Left renal pelvis (tissue), 4 donors: Measurements from ENCODE around the gene SETX. TPM values are rescaled to one million over a fixed set of nuclear protein-coding genes. Genes with fewer than 3 reads are reported as not detected.
A peak's percentile ranks its signal among the peaks of the same experiment; 100 is the strongest.
"Not testable (repeated sequence)": the region's sequence is repeated elsewhere in the genome, so short reads cannot be mapped to it uniquely, and the experiment has no call there.

Experiments
- DNase-seq, 4 donors: peaks; one replicate each; pipeline ENCODE4 v3.0.0-alpha.2; 2013; ENCODE audit warnings: low read depth in 4 of 4, low spot score in 3 of 4
- polyA plus RNA-seq, 4 donors: library from polyadenylated mRNA; unstranded; fragments of 120-200 nt; gene quantifications; one replicate each; pipeline ENCODE4 v1.2.1, GENCODE V29; 2013; ENCODE audit not compliant: insufficient read length in 4 of 4

Gene SETX
- polyA plus RNA-seq, 4 donors, result 43.5 to 57.8 (median 51.7) TPM

DNA sequence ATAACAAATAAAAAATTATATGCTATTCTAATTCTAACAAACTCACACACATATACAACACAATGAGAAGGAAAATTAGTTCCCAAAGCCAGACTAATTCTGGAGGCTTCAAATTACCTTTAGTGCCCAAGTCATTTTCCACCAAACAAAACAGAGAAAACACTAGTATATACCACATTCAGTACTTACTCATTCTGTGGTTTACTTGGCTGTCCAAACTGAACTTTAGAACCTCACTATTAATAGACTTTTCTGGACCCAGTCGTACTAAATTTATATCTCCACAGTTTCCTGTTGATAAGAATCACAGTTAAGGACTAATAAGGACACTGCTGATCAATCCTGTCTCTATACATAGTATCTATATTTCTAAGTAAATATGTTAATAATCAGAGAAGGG is 66.4 kb downstream of the SETX start:
- no peak for DNase-seq

DNA sequence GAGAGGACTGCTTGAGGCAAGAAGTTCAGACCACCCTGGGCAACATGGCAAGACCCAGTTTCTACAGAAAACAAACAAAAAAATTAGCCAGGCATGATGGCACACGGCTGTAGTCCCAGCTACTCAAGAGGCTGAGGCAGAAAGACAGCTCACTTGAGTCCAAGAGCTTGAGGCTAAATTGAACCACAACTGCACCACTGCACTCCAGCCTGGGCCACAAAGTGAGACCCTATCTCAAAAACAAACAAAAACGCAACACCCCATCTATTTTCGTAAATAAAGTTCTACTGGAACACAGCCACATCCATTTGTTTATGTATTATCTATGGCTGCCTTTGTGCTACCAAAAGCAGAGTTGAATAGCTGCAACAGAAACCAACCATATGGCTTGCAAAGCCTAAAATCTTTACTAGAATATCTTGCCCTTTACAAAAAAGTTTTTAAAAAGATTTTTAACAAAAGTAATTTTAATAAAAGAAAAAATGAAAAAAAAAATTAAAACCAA is 67.5 kb downstream of the SETX start:
- no peak for DNase-seq

DNA sequence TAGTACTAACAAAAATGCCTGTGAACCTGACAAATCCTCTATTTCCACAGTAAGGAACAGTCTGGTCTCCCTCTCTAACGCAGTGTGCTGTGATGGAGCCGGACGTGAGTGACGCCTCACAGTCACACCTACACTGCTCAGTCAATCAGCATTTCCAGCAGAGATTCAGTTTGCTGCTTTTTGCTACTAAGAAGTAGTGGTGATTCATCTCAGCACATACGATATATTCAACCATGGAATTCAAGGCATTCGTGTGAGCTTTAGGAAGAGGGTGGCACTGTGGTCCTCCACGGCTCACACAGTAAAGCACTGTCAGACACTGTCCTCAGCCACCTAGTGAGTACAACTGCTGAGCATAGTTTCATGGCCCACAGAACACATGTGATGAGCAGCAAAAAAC is 70.9 kb downstream of the SETX start:
- DNase-seq, result no peak

DNA sequence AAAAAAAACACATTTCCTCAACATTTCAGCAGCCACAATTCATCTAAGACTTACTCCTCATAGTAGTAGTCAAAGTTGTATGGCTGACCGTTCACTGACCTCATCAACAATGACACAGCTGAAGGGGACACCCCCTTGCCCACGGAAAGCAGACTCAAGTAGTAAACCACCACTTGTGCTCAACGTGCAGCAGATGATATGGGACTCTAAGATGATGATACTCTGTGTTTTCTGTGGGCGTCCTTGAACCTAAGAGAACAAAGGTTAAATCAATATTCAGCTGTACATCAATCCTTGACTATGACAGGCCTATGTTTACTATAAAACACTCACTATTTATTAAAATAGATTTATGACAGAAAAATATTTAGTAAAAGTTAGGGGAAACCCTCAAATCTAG is 71.6 kb downstream of the SETX start:
- DNase-seq, result no peak

DNA sequence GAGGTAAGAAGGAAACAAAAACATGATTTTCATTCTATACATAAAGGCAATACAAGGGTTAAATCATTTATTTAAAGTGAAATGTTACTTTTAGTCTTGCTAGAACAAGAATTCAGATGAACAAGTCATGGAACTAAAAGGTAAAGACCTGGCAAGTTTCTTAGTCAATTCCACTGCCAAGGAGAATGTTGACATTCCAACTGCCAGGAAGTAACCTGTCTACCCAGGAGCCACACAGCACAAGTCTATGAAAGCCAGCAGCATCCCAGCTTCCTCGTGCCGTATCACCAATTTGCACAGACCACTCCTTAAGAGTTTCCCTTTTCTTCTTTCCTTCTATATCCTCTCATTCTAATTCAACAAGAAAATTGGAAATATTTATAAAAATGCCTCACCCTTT is 79.9 kb downstream of the SETX start:
- DNase-seq, result no peak

DNA sequence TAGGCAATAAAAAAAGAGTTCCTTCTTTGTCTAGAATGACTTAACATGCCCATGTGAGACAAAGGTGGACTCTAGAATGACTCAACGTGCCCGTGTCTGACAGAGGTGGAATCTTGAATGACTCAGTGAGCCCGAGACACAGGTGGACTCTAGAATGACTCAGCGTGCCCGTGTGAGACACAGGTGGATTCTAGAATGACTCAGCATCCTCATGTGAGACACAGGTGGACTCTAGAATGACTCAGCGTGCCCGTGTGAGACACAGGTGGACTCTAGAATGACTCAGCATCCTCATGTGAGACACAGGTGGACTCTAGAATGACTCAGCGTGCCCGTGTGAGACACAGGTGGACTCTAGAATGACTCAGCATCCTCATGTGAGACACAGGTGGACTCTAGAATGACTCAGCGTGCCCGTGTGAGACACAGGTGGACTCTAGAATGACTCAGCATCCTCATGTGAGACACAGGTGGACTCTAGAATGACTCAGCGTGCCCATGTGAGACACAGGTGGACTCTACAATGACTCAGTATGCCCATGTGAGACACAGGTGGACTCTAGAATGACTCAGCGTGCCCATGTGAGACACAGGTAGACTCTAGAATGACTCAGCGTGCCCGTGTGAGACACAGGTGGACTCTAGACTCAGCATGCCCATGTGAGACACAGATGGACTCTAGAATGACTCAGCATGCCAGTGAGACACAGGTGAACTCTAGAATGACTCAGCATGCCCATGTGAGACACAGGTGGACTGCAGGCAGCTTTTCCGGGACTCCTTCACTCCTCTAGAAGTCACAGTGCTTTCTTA is 84.9 kb downstream of the SETX start:
- not testable (repeated sequence) for DNase-seq

DNA sequence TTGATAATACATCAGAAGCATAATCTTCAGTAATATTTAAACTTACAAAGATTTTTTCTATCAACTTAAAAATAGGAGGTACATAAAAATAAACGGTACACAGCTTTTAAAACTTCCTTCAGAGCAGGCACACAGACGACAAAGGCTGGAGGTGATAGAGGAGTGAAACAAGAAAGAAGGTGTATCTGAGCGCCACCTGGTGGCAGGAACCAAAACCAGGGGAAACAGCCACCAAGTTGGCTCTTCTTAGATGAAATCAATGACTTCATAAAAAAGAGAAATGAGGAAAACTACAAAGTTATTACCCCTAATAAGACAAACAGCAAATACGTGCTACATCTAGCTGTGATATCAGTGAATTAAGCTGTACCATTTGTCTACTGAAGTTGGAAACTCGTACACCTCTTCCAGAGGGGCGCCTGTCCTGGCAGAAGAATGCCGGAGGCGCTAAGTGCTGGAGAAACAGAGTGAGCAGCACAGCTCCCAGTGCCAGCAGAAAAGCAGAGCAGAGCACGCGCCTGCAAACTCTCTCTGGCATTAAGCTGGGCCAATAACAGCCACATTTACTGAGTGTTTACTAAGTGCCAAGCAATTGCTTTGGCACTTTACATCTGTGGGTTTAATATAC is 85.9 kb downstream of the SETX start:
- DNase-seq, result peak in 3 of 4 donors; percentile 31 to 48 (median 43)

DNA sequence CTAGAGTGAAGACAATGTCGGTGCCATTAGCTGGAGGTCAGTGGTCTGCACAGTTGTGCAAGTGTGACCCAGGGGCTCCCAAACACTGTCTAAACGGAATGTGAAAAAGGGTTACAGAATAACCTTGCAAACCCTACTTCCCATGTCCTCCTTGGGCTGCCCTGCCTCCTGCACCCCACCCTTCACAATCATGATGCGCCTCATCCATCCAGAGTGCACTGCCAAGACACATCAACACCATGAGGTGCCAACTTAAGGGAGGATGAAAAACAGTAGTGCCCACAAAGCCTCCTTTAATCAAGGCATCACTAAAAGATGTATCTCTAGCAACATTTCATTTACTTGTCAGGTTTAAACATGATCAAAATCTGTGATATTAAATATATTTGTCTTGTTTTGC is 87.1 kb downstream of the SETX start:
- DNase-seq, result no peak

DNA sequence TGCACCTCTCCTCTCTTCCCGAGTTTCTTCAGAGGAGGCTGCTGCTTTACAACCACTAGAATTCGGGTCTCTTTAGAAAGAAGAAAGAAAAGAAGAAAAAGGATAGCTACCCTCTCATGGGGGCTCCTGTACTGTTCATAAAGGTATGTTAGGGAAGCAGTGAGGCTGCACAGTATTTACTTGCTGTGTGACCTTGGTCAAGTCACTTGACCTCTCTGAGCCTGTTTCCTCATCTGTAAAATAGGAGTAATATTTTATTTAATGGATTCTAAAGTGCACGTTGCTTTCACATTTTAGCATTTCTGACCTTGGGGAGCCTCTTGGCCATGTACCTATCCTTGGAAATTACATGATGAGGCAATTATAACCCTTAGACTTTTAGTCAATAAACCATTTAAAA is 88.8 kb downstream of the SETX start:
- DNase-seq, result no peak

DNA sequence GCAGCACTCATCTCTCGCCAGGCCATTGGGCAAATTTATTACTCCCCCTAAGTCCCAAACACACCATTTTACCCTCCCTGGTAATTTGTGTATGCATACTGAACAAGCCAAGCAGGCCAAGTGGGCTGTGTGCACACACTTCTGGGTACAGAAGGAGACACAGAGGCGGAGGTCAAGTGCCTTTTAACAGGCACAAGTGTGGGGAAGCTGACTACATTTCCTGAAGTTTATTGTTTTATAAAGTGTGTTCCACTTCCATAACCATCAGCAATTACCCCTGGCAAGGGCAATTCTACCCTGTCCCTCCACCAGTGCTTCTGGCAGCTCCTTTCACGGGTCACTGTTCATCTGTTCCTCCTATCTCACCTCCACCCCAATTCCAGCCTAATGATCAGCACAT is 93.9 kb downstream of the SETX start:
- DNase-seq, result no peak

DNA sequence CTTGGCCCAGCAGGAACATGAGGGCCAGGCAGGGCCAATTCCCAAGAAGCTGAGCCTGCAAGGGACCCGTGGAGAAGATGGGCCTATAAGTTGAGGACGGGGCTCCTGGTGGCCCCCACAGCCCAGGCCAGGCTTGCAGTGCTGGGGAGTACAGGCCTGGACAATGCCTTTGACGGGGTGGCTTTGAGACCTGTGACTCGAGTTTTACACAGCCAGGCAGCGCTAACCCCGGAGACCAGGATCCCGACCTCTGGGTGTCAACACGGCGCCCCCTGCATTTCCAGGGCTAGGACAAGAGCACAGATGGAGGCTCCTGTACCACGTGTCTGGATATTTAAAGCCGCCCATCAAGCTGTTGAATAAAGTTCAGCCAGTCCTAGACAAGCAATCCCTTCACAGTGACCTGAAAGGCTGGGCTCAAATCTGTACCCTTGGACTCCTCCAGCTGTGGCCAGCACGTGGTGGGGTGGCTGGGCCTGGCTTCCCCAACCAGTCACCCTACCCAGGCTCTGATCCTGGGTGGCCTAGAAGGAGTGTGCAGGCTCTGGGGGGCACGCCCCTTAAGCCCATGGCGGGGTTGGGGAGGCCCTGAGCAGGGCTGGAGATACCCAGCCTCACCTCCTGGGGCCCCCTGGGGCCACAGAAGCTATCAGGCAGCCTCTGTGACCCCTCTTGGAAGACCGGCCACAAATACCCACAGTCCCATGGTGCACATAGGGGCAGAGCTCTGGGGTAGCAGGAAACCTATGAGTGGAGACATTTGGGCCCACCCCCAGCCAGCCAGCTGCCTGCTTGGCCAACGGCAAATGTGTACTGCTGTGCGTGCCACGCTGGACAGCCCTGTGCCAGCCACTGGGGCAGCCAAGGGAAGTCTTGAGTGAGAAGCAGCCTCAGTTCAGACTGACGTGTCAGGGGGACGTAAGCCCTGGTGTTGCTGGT is 104.2 kb downstream of the SETX start:
- DNase-seq, result no peak

DNA sequence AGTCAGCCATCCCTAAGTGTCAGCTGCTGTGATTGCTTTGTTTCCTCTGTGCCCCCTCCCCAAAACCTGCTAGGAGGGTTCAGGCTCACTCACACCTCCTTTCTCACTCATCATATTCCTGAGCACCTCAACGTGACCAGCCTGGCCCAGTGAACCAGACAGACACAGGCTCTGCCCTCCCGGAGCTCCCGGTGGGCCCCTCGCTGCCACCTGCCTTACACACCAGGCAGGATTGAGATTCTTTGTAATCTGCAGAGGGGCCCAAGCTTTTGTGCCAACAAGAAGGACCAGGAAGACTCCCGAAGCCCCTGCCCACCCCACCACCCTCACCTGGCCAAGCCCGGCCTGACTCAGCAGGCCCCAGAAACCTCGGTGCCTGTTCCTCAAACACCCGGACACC is 105.1 kb downstream of the SETX start:
- DNase-seq, result no peak

DNA sequence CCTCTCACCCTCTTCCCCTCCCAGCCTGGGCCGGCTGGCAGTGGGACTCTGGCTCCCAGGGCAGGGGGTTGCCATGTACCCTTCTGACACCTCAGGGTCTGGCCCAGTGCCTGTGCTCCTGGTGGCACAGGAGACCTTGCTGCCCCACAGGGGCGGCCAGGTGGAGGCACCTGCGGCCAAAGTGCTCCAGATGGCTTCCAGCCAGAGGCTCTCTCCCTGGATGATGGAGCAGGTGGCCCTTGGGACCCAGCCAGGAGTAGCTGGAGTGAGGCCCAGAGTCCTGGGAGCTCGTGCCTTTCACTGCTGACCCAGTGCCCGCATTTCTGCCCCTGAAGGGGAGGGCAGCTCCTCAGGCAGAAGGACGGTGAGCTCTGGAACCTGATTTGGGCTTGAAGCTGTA is 105.7 kb downstream of the SETX start:
- no peak for DNase-seq

DNA sequence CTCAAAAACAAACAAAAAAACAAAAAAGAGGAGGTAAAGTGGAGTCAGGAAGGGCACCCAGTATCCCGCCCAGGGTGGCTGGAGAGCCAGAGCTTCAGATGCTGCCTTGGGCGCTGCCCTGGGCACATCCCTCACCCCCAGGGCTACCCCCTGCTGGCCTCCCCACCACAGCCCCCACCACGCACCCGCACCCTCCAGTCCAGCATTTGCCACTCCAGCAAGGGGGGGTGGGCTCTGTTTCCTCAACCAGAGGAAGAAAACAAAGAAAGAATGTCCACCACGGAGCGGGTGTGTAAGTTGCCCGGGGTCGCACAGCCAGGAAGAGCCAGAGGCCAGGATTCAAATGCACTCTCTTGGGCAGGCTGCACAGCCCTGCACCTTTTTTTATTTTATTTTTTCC is 106.8 kb downstream of the SETX start:
- DNase-seq, result no peak

DNA sequence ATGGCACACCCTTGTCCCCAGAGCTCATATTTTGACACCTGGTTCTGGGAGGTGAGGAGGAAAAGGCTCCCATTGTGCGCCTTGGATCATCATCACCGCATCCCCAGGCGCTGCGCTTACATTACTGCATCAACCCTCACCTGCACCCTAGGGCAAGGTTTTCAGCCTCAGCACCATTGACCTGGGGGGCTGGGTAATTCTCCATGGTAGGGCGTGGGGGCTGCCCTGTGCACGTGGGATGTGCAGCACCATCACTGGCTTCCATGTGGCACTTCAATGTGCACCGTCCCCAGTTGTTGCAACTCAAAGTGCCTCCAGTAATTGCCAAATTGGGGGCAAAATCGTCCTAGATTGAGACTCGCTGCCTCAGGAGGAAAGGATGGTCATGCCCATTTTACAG is 109.3 kb downstream of the SETX start:
- no peak for DNase-seq

DNA sequence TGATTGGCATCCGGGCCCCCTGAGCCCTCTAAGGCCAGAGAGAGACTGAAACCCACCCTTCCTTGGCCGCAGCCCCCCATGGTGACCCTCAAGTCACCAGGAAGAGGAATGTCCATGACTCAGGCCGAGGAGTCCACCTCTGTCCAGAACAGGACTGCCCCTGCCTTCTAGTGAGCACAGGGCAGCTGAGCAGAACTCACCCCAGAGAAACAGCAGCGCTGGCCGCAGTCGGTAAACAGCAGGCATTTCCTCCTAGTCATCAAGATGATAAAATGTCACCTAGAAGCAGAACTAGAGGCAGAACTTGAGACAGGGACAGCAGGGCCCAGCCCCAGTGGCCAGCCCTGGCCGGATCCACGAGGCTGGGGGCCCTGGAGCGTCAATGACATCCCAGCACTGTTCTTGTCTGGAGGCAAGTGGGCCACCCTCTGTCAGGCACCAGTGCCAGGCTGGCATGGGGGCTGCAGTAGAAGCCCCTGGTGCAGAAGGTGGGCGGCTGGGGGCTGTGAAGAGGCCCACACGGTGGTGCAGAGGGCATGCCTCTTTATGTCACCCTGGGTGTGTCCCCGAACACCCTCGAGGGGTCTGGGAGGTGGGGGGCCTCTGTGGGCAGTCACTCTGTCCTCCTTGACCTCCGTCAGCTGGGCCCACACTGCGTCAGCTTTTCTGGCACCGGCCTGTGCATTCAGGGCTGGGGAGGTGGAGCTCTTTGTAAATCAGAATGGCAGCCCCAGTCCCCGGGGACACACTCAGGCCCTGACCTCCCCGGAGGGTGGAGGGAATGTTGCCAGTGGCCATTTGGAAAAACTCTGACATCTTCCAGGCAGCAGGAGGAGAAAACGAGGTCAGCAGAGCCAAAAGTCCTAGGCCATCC is 110.0 kb downstream of the SETX start:
- DNase-seq, result no peak

DNA sequence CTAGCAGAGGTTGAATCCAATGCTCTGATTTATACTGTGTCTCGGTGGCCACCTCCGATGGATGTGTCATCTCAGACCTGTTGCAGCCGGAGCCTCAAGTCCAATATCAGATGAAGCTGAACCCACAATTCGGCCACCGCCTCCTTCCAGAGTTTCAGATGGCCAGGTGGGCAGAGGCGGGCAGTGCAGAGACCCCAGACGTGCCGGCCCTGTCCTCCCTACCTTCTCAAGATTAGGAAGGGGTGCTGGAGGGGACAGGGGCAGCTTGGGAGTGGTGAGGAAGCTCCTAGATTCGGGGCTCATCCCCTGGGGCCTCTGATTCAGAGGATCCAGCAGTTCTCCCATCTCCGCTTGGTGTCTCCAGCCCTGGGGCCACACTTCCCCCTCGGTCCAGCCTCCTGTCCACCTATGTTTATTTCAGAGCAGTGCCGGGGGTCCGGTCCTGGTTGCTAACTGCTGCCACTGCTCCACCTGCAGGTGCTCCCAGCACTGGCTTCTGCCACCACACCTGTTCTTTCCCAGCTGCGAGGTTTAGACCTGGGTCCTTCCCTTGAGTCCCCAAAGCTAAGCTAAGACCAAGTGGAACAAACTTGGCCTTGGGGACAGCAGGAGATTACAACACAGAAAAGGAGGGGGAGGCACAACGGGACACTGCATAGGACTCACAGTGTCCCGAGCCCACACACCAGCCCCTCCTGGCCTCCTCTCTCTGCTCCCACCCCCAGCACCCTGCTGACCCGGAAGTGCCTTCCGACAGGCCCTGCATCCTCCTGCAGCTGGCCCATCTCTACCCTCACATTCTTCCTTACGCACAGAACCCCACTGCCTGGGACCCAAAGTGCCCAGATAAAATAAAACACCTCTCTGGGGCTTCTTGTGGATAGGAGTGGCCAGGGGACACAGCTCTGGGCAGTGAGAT is 111.4 kb downstream of the SETX start:
- no peak for DNase-seq

DNA sequence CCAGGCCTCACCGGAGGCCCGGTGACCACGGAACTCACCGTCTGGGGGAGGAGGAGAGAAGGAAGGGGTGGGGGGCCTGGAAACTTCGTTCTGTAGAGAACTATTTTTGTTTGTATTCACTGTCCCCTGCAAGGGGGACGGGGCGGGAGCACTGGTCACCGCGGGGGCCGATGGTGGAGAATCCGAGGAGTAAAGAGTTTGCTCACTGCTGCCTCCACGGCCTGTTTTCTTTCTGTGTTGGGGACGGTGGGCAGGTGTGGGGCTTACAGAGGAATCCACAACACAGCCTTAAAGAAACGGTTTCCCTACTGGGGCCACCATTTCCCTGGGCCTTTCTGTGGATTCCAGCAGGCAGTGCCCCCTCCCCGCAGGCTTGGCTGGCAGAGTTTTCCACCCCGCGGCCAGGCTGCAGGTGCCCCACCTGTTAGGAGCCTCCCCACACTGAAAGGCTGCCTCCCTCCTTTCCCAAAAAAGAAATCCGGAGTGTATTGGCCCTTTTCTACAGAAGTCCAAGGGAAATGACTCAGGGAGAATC is 112.1 kb downstream of the SETX start:
- no peak for DNase-seq
